WTC11 (cell line): ENCODE data around the gene ELP2.
A peak's percentile ranks its signal among the peaks of the same experiment; 100 is the strongest.

Experiments used
- JUN ChIP-seq: sonication (generic); formaldehyde crosslinking; IDR thresholded peaks from 2 replicates; pipeline ENCODE4 v1.8.0; 2023; ENCODE audit warnings: mild to moderate bottlenecking, missing genetic modification reagents
- NFE2L1 ChIP-seq: sonication (generic); formaldehyde crosslinking; IDR thresholded peaks from 2 replicates; pipeline ENCODE4 v1.8.1; 2023; ENCODE audit warnings: missing genetic modification reagents
- NFYB ChIP-seq: sonication (generic); formaldehyde crosslinking; conservative IDR thresholded peaks from 2 replicates; pipeline ENCODE4 v1.8.0; 2022; ENCODE audit warnings: low read depth, missing genetic modification reagents
- RELA ChIP-seq: sonication (generic); formaldehyde crosslinking; IDR thresholded peaks from 2 replicates; pipeline ENCODE4 v1.8.1; 2022; ENCODE audit warnings: missing genetic modification reagents, mild to moderate bottlenecking, borderline replicate concordance
- TEAD4 ChIP-seq: sonication (generic); formaldehyde crosslinking; IDR thresholded peaks from 2 replicates; pipeline ENCODE4 v1.8.0; 2022; ENCODE audit warnings: mild to moderate bottlenecking, missing genetic modification reagents
- TF ChIP-seq, protein P1 (sequence below): fragments of 200-600 bp; IDR thresholded peaks from 2 replicates; pipeline ENCODE4 v1.8.0; 2022; ENCODE audit warnings: antibody characterized with exemption
- TF ChIP-seq, protein P2 (sequence below): sonication (generic); formaldehyde crosslinking; IDR thresholded peaks from 2 replicates; pipeline ENCODE4 v1.8.1; 2022; ENCODE audit warnings: low read depth, missing genetic modification reagents, borderline replicate concordance
- TF ChIP-seq, protein P3 (sequence below): sonication (generic); formaldehyde crosslinking; IDR thresholded peaks from 2 replicates; pipeline ENCODE4 v1.8.1; 2022; ENCODE audit warnings: low read depth, mild to moderate bottlenecking, moderate library complexity, missing genetic modification reagents, borderline replicate concordance
- TF ChIP-seq, protein P4 (sequence below): sonication (generic); formaldehyde crosslinking; IDR thresholded peaks from 2 replicates; pipeline ENCODE4 v1.8.0; 2022; ENCODE audit warnings: mild to moderate bottlenecking, missing genetic modification reagents
- TF ChIP-seq, protein P5 (sequence below): sonication (generic); formaldehyde crosslinking; IDR thresholded peaks from 2 replicates; pipeline ENCODE4 v1.8.1; 2023; ENCODE audit warnings: mild to moderate bottlenecking, missing genetic modification reagents, moderate library complexity

- TF ChIP-seq, protein P1, sequence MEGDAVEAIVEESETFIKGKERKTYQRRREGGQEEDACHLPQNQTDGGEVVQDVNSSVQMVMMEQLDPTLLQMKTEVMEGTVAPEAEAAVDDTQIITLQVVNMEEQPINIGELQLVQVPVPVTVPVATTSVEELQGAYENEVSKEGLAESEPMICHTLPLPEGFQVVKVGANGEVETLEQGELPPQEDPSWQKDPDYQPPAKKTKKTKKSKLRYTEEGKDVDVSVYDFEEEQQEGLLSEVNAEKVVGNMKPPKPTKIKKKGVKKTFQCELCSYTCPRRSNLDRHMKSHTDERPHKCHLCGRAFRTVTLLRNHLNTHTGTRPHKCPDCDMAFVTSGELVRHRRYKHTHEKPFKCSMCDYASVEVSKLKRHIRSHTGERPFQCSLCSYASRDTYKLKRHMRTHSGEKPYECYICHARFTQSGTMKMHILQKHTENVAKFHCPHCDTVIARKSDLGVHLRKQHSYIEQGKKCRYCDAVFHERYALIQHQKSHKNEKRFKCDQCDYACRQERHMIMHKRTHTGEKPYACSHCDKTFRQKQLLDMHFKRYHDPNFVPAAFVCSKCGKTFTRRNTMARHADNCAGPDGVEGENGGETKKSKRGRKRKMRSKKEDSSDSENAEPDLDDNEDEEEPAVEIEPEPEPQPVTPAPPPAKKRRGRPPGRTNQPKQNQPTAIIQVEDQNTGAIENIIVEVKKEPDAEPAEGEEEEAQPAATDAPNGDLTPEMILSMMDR, result no peak
- TF ChIP-seq, protein P2, sequence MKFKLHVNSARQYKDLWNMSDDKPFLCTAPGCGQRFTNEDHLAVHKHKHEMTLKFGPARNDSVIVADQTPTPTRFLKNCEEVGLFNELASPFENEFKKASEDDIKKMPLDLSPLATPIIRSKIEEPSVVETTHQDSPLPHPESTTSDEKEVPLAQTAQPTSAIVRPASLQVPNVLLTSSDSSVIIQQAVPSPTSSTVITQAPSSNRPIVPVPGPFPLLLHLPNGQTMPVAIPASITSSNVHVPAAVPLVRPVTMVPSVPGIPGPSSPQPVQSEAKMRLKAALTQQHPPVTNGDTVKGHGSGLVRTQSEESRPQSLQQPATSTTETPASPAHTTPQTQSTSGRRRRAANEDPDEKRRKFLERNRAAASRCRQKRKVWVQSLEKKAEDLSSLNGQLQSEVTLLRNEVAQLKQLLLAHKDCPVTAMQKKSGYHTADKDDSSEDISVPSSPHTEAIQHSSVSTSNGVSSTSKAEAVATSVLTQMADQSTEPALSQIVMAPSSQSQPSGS (CRISPR knock-in tag), result no peak
- TF ChIP-seq NFYB (CRISPR knock-in tag) (no peak), JUN (CRISPR knock-in tag) (no peak), NFE2L1 (no peak), RELA (CRISPR knock-in tag) (no peak), TEAD4 (no peak)
- TF ChIP-seq, protein P3, sequence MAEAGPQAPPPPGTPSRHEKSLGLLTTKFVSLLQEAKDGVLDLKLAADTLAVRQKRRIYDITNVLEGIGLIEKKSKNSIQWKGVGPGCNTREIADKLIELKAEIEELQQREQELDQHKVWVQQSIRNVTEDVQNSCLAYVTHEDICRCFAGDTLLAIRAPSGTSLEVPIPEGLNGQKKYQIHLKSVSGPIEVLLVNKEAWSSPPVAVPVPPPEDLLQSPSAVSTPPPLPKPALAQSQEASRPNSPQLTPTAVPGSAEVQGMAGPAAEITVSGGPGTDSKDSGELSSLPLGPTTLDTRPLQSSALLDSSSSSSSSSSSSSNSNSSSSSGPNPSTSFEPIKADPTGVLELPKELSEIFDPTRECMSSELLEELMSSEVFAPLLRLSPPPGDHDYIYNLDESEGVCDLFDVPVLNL (CRISPR knock-in tag), result 0 out of 2 replicates have a peak, but pooled peaks have one; percentile 61
- TF ChIP-seq, protein P4, sequence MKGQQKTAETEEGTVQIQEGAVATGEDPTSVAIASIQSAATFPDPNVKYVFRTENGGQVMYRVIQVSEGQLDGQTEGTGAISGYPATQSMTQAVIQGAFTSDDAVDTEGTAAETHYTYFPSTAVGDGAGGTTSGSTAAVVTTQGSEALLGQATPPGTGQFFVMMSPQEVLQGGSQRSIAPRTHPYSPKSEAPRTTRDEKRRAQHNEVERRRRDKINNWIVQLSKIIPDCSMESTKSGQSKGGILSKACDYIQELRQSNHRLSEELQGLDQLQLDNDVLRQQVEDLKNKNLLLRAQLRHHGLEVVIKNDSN (CRISPR knock-in tag), result no peak
- TF ChIP-seq, protein P5, sequence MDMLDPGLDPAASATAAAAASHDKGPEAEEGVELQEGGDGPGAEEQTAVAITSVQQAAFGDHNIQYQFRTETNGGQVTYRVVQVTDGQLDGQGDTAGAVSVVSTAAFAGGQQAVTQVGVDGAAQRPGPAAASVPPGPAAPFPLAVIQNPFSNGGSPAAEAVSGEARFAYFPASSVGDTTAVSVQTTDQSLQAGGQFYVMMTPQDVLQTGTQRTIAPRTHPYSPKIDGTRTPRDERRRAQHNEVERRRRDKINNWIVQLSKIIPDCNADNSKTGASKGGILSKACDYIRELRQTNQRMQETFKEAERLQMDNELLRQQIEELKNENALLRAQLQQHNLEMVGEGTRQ (CRISPR knock-in tag), result no peak
Measured at GRCh38 chr18:36187826-36188721, 58.4 kb downstream of the ELP2 start.
